Sigmoid colon (tissue), 7 donors: ENCODE measurements around the gene WDR33. TPM values are rescaled to one million over a fixed set of nuclear protein-coding genes. Genes with fewer than 3 reads are reported as not detected.

Experiments
- DNase-seq: peaks from one replicate; pipeline ENCODE4 v3.0.0-alpha.2; 2019
- H3K27ac ChIP-seq, 4 donors: fragments of 200-600 bp; sonication (generic); one replicate each; pipeline ENCODE4 v1.5.1; 2016 to 2019; ENCODE audit warnings: mild to moderate bottlenecking in 1 of 4
- H3K27me3 ChIP-seq, 3 donors: fragments of 200-600 bp; sonication (generic); one replicate each; pipeline ENCODE4 v1.5.1; 2019; ENCODE audit warnings: mild to moderate bottlenecking in 1 of 3
- H3K36me3 ChIP-seq, 4 donors: fragments of 200-600 bp; sonication (generic); one replicate each; pipeline ENCODE4 v1.5.1; 2016 to 2019
- H3K4me1 ChIP-seq, 4 donors: fragments of 200-600 bp; sonication (generic); one replicate each; pipeline ENCODE4 v1.5.1; 2017 to 2019
- H3K4me3 ChIP-seq, 4 donors: fragments of 200-600 bp; sonication (generic); one replicate each; pipeline ENCODE4 v1.5.1; 2017 to 2019; ENCODE audit warnings: mild to moderate bottlenecking in 2 of 4, moderate library complexity in 1 of 4
- H3K9me3 ChIP-seq, 4 donors: fragments of 200-600 bp in 3 of 4; sonication (generic) in 3 of 4; one replicate each; pipeline versions ENCODE4 v1.5.1 to v1.6.1; 2013 to 2019
- CTCF ChIP-seq, 4 experiments: fragments of 450-650 bp in 3 of 4; fragments of 200-600 bp in 1 of 4; IDR thresholded peaks; one replicate each; pipeline ENCODE4 v1.5.1; 2016 to 2019; ENCODE audit warnings: antibody characterized with exemption in 4 of 4, mild to moderate bottlenecking in 3 of 4, moderate library complexity in 2 of 4
- EP300 ChIP-seq, 4 donors: sonication (generic); formaldehyde crosslinking; IDR thresholded peaks; one replicate each; pipeline ENCODE4 v1.6.1; 2017; ENCODE audit warnings: antibody characterized with exemption in 4 of 4
- POLR2A ChIP-seq, 2 donors: fragments of 450-650 bp; IDR thresholded peaks; one replicate each; pipeline ENCODE4 v1.6.1; 2016; ENCODE audit warnings: antibody characterized with exemption in 2 of 2, mild to moderate bottlenecking in 2 of 2, moderate library complexity in 2 of 2
- POLR2AphosphoS5 ChIP-seq, 4 donors: sonication (generic); formaldehyde crosslinking; IDR thresholded peaks; one replicate each; pipeline ENCODE4 v1.6.1; 2017; ENCODE audit warnings: antibody characterized with exemption in 4 of 4
- WGBS, 2 donors: extraction: QIAGEN DNeasy Blood & Tissue Kit; methylation state at CpG; one replicate each; pipeline ENCODE4 v1.1.7; 2013; 5-methylcytosine and 5-hydroxymethylcytosine counted together
- intact Hi-C: fragments of 100-400 bp; cut with DNase I; formaldehyde crosslinking; loops from one replicate; pipeline ENCODE4 v1.15.1; 2023
- polyA plus RNA-seq, 3 donors: library from polyadenylated mRNA; stranded (reverse); fragments of 200-250 nt; gene quantifications; one replicate each; pipeline ENCODE4 v1.2.3, GENCODE V29; 2013
- total RNA-seq, 4 donors: library from RNA; depleted of rRNA; stranded (reverse); fragments of >200 nt; gene quantifications; one replicate each; pipeline ENCODE4 v1.1.0, GENCODE V29; 2016
- donor health status: healthy with polysubstance abuse.
- donor health status: Bipolar disorder and iron deficiency.
- donor health status: healthy.

The WDR33 gene
- total and polyA plus RNA-seq, 7 donors = 8.3 to 45.2 (median 37.8) TPM

- Histone ChIP-seq H3K4me1 (no peaks in the 10 kb centered on the region), H3K4me3 (no peak overlapping the region), H3K9me3 (no peaks in the 10 kb centered on the region), H3K27ac (no peak overlapping the region), H3K36me3 (peaks cover 15 to 70% (median 49%) of the 10 kb centered on the region in 4 donors), H3K27me3 (no peaks in the 10 kb centered on the region)
- intact Hi-C loops = no loop called here
- TF ChIP-seq POLR2A (IDR thresholded peaks at IDR 0.05) (no peak), CTCF (IDR thresholded peaks at IDR 0.05) (no peak), POLR2AphosphoS5 (IDR thresholded peaks at IDR 0.05) (no peak), EP300 (IDR thresholded peaks at IDR 0.05) (no peak)
- no peak for DNase-seq
- 87 to 90% methylated on average over 6 of the region's 6 CpGs for WGBS, 2 donors
These were observed 89.5 kb downstream of the WDR33 start for GRCh38 chr2:127721311-127721977.

GRCh38 chr2:127719301-127720218 is 91.4 kb downstream of the WDR33 start:
- DNase-seq = no peak
- intact Hi-C loops = no loop called here
- Histone ChIP-seq H3K9me3 (no peaks in the 10 kb centered on the region), H3K27me3 (no peaks in the 10 kb centered on the region), H3K27ac (no peak overlapping the region), H3K36me3 (peaks cover 15 to 78% (median 50%) of the 10 kb centered on the region in 4 donors), H3K4me3 (no peak overlapping the region), H3K4me1 (no peaks in the 10 kb centered on the region)
- WGBS, 2 donors = 96 to 97% methylated on average over 13 of the region's 13 CpGs
- TF ChIP-seq POLR2A (IDR thresholded peaks at IDR 0.05) (no peak), CTCF (IDR thresholded peaks at IDR 0.05) (no peak), EP300 (IDR thresholded peaks at IDR 0.05) (no peak), POLR2AphosphoS5 (IDR thresholded peaks at IDR 0.05) (no peak)

- no peak for DNase-seq
- H3K36me3 ChIP-seq = peaks cover 21 to 86% (median 45%) of the 10 kb centered on the region in 4 donors
- intact Hi-C loops = no loop called here
- no peaks in the 10 kb centered on the region for H3K4me1 ChIP-seq
- H3K27me3 ChIP-seq = no peaks in the 10 kb centered on the region
- TF ChIP-seq POLR2AphosphoS5 (IDR thresholded peaks at IDR 0.05) = no peak
- TF ChIP-seq EP300 (IDR thresholded peaks at IDR 0.05) = no peak
- TF ChIP-seq CTCF (IDR thresholded peaks at IDR 0.05) = no peak
- no peak for TF ChIP-seq POLR2A (IDR thresholded peaks at IDR 0.05)
- H3K9me3 ChIP-seq = no peaks in the 10 kb centered on the region
- whole genome bisulfite sequencing, 2 donors = 95 to 96% methylated on average over 4 of the region's 4 CpGs
- no peak overlapping the region for H3K4me3 ChIP-seq
- no peak overlapping the region for H3K27ac ChIP-seq
These were observed 92.7 kb downstream of the WDR33 start for GRCh38 chr2:127718271-127718670.

- TF ChIP-seq POLR2A (IDR thresholded peaks at IDR 0.05) = no peak
- TF ChIP-seq POLR2AphosphoS5 (IDR thresholded peaks at IDR 0.05) = no peak
- TF ChIP-seq EP300 (IDR thresholded peaks at IDR 0.05) = no peak
- TF ChIP-seq CTCF (IDR thresholded peaks at IDR 0.05) = no peak
- WGBS, 2 donors = 96% methylated on average over 14 of the region's 14 CpGs
- intact Hi-C loops = no loop called here
- no peaks in the 10 kb centered on the region for H3K4me1 ChIP-seq
- DNase-seq = no peak
- no peak overlapping the region for H3K27ac ChIP-seq
- peaks cover 19 to 64% (median 26%) of the 10 kb centered on the region in 4 donors for H3K36me3 ChIP-seq
- H3K4me3 ChIP-seq = no peak overlapping the region
- no peaks in the 10 kb centered on the region for H3K27me3 ChIP-seq
- no peaks in the 10 kb centered on the region for H3K9me3 ChIP-seq
These were observed 95.1 kb downstream of the WDR33 start for GRCh38 chr2:127715778-127716449.
